ENCODE data around the gene SNRNP48.

- no peak for TF ChIP-seq MYBL2 (CRISPR knock-in tag; IDR thresholded peaks at IDR 0.05)
- TF ChIP-seq CREB1 (CRISPR knock-in tag; IDR thresholded peaks at IDR 0.05), result no peak
These were observed 2.3 kb upstream of the SNRNP48 start for GRCh38 chr6:7587631-7588100.
